Fibroblast of skin of right biceps (primary cell): ENCODE measurements around the gene FNIP2.
"Not testable (repeated sequence)": the region's sequence is repeated elsewhere in the genome, so short reads cannot be mapped to it uniquely, and the experiment has no call there.

Experiments used
- DNase-seq: peaks from one replicate; pipeline ENCODE4 v3.0.0-alpha.2; 2013

FNIP2 gene

GRCh38 chr4:158875026-158875425 lies 106.2 kb downstream of the FNIP2 start:
- no peak for DNase-seq

DNA sequence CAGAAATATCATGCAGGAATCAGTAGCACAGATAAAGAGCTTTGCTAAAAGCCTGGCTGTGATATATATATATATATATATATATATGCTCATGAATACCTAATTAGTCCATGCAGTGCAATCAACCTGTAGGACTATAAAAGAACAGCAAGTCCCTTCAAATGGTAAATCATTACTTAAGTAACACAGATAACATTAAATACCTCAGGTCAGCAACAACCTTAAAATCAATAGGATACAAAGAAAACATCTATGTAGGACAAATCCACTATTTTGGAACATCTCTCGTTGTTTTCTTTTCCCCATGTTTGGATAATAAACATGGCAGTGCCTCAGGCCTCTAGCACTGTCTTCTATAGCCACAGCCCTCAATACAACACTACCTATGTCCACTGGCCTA lies 106.6 kb downstream of the FNIP2 start:
- DNase-seq, result no peak

GRCh38 chr4:158877069-158877468 lies 108.2 kb downstream of the FNIP2 start:
- no peak for DNase-seq

DNA sequence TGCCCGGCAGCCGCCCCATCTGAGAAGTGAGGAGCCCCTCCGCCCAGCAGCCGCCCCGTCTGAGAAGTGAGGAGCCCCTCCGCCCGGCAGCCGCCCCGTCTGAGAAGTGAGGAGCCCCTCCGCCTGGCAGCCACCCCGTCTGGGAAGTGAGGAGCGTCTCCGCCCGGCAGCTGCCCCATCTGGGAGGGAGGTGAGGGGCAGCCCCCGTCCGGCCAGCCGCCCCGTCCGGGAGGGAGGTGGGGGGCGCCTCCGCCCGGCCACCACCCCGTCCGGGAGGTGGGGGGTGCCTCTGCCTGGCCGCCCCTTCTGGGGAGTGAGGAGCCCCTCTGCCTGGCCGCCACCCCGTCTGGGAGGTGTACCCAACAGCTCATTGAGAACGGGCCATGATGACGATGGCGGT lies 113.3 kb downstream of the FNIP2 start:
- not testable (repeated sequence) for DNase-seq

GRCh38 chr4:158884280-158884679 lies 115.5 kb downstream of the FNIP2 start:
- DNase-seq, result peak; percentile 22

- DNase-seq, result no peak
These were observed 116.7 kb downstream of the FNIP2 start for GRCh38 chr4:158885564-158885963.

- no peak for DNase-seq
These were observed 121.5 kb downstream of the FNIP2 start for GRCh38 chr4:158890294-158890693.

DNA sequence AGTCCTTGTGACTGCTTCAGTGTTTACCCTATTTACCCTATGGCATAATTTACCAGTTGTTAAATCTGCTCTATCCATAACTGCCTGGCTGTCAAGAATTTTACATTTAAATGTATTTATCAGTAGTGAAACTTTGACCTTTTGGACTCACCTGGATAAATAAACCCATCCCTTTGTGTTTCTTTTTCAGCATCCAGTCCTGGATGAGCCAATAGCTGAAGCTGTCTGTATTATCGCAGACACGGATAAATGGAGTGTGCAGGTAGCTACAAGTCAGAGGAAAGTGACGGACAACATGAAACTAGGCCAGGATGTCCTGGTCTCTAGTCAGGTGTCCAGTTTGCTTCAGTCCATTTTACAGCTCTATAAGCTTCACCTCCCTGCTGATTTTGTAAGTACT lies 122.4 kb downstream of the FNIP2 start:
- no peak for DNase-seq

DNA sequence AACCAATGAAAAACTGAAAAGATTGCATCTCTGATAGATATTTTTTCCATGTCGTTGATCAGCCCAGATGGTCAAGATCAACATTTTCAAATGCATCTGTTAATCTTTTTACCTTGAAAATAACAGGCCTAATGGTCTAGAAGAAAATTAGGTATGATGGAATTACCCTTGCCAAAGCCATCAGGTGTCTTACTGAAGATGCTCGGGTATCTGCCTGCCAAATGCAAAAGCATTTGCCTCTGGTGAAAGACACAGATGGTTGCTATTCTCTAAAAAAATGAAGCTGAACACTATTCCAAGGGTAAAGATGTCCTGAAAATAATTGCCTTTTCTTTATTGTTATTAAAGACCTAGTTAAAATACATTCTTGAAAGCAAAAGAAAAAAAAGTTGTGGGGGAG lies 126.0 kb downstream of the FNIP2 start:
- DNase-seq, result no peak

DNA sequence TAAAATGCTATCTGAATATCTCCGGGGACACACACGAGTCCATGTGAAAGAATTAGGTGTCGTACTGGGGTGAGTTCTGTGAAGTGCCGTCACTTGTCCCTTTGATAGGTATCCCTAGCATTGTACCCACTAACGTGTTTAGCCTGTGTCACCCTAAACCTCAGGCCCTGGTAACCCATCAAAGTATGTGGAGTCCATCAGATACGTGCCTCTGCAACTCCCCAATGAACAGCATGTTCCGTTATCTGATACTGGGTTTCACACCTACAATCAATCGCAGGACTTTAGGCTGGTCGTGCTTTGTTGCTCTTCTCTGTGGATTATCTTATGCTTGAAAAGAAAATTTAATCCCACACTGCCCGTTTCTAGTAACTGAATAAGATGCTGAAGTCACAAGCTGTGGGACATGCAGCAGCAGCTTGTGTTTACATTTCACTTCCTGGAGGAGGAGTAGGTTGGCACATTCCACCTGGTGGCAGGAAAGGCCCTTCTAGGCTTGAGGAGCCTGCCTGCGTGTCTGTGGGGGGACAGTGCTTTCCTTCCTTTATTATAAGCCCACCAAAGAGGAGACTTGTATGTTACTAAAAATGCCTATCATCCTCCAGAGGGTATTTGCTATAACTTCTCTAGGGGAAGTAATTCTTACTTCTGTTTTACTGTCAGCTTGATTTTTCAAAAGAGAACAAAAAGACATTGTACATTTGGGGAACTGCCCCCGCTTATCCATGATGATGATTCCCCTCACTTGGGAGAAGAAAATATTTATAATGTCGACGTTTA lies 127.2 kb downstream of the FNIP2 start:
- no peak for DNase-seq

DNA sequence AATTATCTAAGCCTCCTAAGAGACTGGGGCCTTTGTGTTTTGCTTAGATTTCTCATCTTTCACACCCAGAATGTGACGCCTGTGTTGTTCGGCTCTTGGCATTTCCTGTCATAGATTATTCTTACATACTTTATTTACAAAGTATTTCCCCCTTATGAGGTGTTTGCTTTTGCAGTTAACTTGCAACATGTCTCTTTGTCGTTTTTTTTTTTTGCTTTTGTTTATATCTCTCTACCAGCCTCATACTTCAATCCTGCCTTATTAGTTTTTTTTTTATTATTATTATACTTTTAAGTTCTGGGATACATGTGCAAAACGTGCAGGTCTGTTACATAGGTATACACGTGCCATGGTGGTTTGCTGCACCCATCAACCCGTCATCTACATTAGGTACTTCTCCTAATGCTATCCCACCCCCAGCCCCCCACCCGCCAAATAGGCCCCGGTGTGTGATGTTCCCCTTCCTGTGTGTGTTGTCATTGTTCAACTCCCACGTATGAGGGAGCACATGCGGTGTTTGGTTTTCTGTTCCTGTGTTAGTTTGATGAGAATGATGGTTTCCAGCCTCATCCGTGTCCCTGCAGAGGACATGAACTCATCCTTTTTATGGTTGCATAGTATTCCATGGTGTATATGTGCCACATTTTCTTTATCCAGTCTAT lies 127.9 kb downstream of the FNIP2 start:
- not testable (repeated sequence) for DNase-seq

DNA sequence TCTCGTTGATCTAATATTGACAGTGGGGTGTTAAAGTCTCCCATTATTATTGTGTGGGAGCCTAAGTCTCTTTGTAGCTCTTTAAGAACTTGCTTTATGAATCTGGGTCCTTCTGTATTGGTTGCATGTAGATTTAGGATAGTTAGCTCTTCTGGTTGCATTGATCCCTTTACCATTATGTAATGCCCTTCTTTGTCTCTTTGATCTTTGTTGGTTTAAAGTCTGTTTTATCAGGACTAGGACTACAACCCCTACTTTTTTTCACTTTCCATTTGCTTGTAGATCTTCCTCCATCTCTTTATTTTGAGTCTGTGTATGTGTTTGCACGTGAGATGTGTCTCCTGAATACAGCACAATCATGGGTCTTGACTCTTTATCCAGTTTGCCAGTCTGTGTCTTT lies 131.6 kb downstream of the FNIP2 start:
- not testable (repeated sequence) for DNase-seq

DNA sequence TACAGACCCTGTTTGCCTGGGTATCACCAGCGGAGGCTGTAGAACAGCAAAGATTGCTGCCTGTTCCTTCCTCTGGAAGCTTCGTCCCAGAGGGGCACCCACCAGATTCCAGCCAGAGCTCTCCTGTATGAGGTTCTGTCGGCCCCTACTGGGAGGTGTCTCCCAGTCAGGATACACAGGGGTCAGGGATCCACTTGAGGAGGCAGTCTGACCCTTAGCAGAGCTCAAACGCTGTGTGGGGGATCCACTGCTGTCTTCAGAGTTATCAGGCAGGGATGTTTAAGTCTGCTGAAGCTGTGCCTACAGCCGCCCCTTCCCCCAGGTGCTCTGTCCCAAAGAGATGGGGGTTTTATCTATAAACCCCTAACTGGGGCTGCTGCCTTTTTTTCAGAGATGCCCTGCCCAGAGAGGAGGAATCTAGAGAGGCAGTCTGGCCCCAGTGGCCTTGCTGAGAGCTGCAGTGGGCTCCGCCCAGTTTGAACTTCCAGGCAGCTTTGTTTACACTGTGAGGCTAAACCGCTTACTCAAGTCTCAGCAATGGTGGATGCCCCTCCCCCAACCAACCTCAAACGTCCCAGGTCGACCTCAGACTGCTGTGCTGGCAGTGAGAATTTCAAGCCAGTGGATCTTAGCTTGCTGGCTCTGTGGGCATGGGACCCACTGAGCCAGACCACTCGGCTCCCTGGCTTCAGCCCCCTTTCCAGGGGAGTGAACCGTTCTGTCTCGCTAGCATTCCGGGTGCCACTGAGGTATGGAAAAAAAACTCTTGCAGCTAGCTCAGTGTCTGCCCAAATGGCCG lies 133.7 kb downstream of the FNIP2 start:
- DNase-seq, result peak; percentile 69

- DNase-seq, result no peak
These were observed 134.2 kb downstream of the FNIP2 start for GRCh38 chr4:158903079-158903456.

GRCh38 chr4:158903472-158904043 lies 134.7 kb downstream of the FNIP2 start:
- DNase-seq, result no peak

- DNase-seq, result no peak
These were observed 136.0 kb downstream of the FNIP2 start for GRCh38 chr4:158904815-158905214.

DNA sequence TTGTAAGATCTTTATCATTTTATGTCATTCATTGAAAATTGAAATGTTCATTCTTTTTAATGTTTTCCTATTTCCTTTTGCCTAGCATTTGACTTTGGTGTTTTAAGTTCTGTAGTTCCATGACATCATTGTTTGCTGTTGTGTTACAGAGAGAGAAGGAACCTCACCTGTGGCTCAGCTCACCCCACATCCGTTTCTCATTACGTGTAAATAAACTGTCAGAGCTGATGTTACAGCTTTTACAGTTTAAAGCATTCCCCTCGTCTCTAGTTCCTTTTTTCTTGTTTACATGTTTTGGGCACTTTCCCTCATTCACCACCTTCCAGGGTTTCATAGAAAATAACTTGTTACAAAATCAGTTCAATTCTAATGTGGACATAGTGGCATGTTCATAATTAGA lies 137.2 kb downstream of the FNIP2 start:
- DNase-seq, result no peak

- peak; percentile 54 for DNase-seq
These were observed 143.6 kb downstream of the FNIP2 start for GRCh38 chr4:158912390-158912789.

GRCh38 chr4:158912806-158913205 lies 144.0 kb downstream of the FNIP2 start:
- DNase-seq, result peak; percentile 37

GRCh38 chr4:158913766-158914165 lies 144.9 kb downstream of the FNIP2 start:
- peak; percentile 35 for DNase-seq

- peak; percentile 89 for DNase-seq
These were observed 145.4 kb downstream of the FNIP2 start for GRCh38 chr4:158914218-158914617.

DNA sequence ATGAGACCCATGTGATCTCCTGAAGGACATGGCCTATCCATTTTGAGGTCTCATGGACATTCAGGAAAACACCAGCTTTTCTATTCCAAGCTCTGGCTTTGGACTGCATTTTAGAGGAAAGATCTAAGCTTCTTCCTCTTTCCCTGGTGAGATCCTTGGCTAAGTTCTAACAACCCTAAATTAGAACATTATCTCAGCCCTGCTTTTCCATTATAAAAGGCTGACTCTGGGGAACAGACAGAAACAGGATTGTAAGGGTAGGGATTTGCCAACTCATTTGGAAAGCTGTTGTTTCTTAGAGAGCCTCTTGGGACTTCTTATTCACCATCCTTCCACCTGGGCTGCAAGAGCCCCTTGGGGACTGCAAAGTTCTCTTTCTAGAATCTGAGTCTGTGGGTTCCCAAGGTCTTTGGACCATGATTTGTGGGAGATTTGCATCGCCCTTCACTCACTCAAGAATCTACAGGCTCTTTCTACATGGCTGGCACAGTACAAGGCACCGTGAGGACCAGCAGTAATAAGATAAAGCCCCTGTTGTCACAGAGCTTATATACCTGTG lies 146.9 kb downstream of the FNIP2 start:
- DNase-seq, result no peak

GRCh38 chr4:158920452-158920996 lies 151.7 kb downstream of the FNIP2 start:
- DNase-seq, result not testable (repeated sequence)
